NCI-H226 (cell line): ENCODE data around the gene C4B.
"Not testable (repeated sequence)": the region's sequence is repeated elsewhere in the genome, so short reads cannot be mapped to it uniquely, and the experiment has no call there.

Source experiments
- DNase-seq: peaks from one replicate; pipeline ENCODE4 v3.0.0-alpha.2; 2015

C4B gene

DNA sequence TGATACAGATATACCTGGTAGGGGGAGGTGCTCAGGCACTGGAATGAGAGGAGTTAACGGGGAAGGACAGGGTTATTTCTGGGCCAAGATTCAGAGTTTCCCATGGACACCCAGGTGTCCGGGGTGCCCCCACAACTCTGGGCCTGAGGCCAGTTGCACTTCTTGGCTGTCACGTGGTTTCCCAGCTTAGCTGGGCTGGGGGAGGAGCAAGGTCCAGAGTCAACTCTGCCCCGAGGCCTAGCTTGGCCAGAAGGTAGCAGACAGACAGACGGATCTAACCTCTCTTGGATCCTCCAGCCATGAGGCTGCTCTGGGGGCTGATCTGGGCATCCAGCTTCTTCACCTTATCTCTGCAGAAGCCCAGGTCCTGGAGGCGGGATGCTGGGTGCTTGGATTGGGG lies at the start of gene C4B:
Gene C4B, plus strand, starts transcription at position 249 of the 400 bp plus-strand sequence. Its CDS starts 51 bp downstream, at position 300.
- DNase-seq, result not testable (repeated sequence)

DNA sequence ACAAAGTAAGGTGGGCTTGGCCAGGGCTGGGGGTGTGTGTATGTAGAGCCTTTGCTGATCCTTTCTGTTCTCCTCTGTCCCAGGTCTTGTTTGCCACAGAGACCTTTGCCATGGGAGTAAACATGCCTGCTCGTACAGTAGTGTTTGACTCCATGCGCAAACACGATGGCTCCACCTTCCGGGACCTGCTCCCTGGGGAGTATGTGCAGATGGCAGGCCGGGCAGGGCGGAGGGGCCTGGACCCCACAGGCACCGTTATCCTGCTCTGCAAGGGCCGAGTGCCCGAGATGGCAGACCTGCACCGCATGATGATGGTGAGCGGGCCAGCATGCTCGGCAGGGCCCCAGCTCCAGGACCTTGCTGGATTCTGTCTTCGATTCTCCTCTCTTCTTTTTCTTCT lies 48.9 kb upstream of the C4B start:
- no peak for DNase-seq

GRCh38 chr6:31966506-31966905 lies 48.1 kb upstream of the C4B start:
- DNase-seq, result no peak

DNA sequence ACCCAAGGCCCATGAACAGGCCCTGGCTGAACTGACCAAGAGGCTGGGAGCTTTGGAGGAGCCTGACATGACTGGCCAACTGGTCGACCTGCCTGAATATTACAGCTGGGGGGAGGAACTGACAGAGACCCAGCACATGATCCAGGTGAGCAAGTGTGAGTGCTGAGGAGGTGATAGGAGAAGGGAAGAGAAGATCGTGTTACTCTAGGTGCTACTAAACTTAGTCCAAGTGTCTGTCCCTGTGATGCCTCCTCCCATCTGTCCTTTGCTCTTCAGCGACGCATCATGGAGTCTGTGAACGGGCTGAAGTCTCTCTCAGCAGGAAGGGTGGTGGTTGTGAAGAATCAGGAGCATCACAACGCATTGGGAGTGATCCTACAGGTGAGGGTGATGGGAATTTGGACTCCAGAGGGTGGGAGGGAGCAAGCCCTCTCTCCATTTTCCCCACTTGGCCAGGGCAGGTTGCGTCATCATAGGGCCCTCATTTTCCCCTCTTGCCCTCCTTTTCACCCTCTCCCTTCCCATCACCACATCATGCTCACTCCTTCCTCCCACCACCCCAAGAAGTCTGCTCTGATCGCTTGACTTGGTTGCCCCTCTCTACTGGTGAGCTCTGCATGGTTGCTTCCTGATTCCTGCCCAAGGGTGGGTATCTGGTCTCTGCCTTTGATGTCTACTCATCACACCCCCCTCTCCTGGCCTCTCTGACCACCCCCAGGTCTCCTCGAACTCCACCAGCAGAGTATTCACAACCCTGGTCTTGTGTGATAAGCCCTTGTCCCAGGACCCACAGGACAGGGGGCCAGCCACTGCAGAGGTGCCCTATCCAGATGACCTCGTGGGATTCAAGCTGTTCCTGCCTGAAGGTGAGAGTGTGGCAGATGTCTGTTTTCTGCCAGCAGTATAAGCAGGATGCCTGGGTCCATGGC lies 47.3 kb upstream of the C4B start:
- no peak for DNase-seq

DNA sequence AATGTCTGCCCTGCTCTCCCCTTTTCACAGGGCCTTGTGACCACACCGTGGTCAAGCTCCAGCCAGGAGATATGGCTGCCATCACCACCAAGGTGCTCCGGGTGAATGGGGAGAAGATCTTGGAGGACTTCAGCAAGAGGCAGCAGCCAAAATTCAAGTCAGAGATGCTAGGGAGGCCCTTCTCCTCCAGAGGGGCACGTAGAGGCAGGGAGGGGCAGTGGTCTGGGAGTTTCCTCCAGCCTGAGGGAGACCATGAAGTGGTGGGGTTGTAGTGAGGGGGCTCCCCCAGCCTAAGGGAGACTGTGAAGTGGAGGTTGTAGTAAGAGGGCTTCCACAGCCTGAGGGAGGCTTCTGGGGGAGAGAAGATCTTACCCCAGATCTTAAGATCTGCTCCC lies 46.7 kb upstream of the C4B start:
- DNase-seq, result no peak

- DNase-seq, result no peak
These were observed 46.3 kb upstream of the C4B start for GRCh38 chr6:31968326-31968725.

GRCh38 chr6:31968791-31969711 lies 45.5 kb upstream of the C4B start:
- DNase-seq, result no peak

DNA sequence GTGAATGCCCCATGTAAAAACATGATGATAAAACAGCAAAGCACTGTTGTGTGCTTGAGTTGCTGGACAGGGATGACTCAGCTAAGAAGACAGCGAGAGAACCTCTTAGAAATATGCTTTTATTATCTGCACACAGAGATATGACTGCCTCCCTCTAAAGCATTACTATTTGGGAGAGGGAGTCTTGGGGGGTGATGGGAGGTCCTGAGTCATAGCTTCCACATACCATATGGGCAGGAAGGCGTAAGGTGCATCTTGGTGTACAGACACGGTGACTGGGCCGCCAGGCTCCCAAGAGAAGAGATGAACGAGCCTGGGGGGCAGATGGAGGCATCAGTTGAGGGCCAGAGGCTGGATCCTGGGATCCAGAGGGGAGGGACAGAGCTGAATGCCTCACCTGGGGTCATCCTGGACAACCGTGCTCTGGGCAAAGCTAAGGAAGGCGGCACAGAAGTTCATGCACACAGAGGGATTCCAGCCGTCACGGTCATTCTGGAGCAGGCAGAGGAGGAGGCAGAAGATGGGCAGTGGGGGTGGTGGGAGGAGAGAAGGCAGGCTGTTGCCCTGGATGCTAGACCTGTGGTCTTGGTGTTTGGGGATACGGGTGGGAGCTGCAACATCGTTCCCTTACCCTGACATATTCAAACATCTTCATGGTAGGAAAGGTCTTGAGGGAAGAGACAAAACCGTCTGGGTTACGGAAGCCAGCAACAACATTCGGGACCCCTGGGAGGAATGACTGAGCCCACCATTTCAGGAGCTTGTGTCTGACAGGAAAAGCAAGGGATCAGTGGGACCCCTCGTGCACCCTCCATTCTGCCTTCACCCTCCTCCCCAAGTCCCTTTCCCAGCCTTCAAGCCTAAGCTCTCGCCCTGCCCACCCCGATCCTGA lies 44.6 kb upstream of the C4B start:
- DNase-seq, result peak; percentile 91

DNA sequence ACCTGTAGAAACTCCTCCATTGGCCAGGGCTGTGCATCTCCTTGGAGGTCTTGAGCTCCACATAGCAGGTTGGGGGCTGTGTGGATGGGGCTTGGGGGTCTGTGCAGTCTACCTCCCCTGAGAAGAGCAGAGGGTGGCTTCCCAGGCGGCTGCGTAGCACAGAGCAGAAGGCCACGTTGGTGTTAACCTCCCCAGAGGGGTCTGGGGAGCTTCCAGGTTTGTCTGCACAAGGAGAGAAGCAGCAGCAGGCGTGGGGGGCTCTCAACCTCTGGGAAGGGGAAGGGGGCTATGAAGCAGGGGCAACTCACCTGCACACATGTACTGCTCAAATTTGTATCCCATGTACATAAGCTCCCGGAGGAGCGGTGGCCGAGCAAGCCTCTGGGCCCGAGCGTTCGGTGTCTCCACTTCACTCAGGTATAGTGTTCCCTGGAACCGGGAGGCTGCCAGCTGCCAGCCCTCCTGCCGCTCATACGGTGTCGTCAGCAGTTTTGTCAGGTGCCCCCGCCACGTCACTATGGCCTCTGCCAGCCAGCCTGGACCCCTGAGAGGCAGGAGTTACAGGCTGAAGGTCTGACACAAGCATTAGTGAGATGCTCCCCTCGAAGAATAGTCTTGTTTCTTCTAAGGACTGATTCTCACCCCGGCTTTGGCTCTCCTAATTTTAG lies 43.9 kb upstream of the C4B start:
- DNase-seq, result no peak

DNA sequence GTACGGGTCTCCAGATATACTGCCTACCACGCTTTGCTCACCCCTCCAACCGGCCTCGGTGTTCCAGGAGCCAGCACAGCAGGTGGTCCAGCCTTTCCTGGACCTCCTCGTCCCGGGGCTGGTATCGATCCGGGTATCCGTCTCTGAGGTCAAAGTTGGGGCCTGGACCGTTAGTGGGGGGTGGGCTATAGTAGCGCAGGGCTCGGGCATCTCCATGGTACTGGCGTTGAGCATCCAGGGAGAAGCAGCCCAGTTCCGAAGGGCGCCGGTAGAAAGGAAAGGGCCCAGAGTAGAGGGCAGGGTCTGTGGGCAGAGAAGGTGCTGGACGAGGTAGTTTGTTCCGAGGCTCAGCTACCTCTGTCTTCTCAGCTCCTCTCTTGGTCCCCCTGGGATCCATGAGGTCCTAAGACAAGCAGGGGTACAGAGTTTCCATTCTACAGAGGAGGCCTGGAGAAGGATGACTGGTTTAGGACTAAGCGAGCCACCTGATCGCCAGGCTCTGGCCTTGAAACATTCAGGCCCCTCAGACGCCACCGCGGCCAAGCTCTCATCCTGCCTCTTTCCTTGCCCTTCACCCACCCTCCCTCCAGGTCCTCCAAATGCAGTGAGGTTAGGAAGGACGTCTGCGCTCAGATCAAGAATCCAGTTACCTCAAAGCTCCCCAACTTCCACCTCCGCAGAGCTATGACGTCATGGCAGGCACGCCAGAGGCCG lies 43.2 kb upstream of the C4B start:
- no peak for DNase-seq

DNA sequence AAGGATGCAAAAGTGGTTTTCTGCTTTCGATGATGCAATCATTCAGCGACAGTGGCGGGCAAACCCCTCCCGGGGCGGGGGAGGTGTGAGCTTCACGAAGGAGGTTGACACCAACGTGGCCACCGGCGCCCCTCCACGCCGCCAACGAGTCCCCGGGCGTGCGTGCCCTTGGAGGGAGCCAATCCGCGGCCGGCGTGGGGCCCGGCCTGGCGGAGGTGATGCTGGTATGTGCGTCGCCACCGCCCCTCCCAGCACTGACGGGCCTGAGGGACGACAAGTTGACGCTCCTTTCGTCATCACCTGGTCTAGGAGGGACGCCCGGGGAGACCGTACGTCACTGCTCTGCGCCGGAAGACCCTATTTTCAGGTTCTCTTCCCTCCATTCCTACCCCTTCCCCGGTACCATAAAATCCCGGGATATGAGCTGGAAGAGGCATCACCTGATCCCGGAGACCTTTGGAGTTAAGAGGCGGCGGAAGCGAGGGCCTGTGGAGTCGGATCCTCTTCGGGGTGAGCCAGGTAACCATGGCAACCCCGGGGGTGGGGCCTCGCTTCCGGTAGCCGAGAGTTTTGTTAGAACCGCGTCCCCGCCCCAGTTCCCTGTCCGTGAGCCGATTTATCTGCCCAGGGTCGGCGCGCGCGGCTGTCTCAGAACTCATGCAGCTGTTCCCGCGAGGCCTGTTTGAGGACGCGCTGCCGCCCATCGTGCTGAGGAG lies 42.4 kb upstream of the C4B start, which contains the start of gene DXO:
Gene DXO, minus strand, starts transcription at position 146 of the 716 bp plus-strand sequence. CDS start 463 bp downstream, outside the sequence.
- DNase-seq, result peak; percentile 97

GRCh38 chr6:31972709-31973350 lies 41.8 kb upstream of the C4B start:
- DNase-seq, result peak; percentile 3

- DNase-seq, result not testable (repeated sequence)
These were observed 38.5 kb upstream of the C4B start for GRCh38 chr6:31976065-31976464.

GRCh38 chr6:31977816-31978431 lies 36.7 kb upstream of the C4B start:
- no peak for DNase-seq

- DNase-seq, result no peak
These were observed 35.8 kb upstream of the C4B start for GRCh38 chr6:31978831-31979230.

DNA sequence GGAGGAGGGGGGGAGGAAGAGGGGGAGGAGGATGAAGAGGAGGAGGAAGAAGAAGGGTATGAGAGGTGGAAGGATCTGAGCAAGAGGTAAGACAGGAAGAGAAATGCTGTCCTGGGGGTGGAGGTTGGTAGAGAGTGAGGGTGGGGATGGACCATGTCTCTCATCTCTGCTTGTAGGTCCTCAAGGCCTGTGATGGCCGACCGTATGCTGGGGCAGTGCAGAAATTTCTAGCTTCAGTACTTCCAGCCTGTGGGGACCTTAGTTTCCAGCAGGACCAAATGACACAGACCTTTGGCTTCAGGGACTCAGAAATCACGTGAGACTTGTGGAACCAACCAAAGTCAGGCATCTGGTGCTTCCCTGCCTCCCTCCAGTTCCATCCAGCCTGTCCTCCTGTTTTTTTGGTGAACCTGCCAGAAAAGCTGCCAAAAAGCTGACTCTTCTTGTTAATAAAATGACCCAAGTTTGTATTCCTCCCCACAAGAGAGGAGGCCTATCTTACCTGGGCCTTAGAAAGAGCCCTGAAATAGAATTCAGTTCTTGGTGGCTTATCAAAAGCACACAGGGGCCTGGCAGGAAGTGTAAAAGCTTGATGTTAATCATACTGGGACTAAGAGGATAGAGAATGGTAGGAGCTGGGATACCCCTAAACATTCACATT lies 35.2 kb upstream of the C4B start:
- no peak for DNase-seq

- not testable (repeated sequence) for DNase-seq
These were observed 34.3 kb upstream of the C4B start for GRCh38 chr6:31980195-31980876.

GRCh38 chr6:31980998-31981397 lies 33.6 kb upstream of the C4B start:
- not testable (repeated sequence) for DNase-seq
